Sciatic nerve (tissue), 2 donors: ENCODE results near the gene SORCS2. TPM values are rescaled to one million over a fixed set of nuclear protein-coding genes. Genes with fewer than 3 reads are reported as not detected.
"Not testable (repeated sequence)": the region's sequence is repeated elsewhere in the genome, so short reads cannot be mapped to it uniquely, and the experiment has no call there.

ENCODE experiments used
- ATAC-seq: fragments of 200-7000 bp; cut with Tn5 transposase; one replicate; pipeline ENCODE4 v1.9.1; 2020; ENCODE audit warnings: mild to moderate bottlenecking, moderate library complexity
- DNase-seq: peaks from one replicate; pipeline ENCODE4 v3.0.0-alpha.2; 2020; ENCODE audit warnings: low spot score
- intact Hi-C: fragments of 100-400 bp; cut with DNase I; formaldehyde crosslinking; loops from one replicate; pipeline ENCODE4 v1.14.2; 2022
- total RNA-seq: library from RNA; stranded (reverse); fragmentation: NEBNext Ultra II Directional; extraction: Animal tissue kit (Norgen Biotek cat#: 25700); gene quantifications from one replicate; pipeline ENCODE4 v1.2.1, GENCODE V29; 2021
- donor health status: DM: no; HTN: no; CAD: no.
- donor health status: DM: no; HTN: no; CAD: no.

The SORCS2 gene
- total RNA-seq, 1 donor from 2014 or later, result 52.5 TPM

- intact Hi-C loops, result no loop called here
- ATAC-seq (no peak), DNase-seq (no peak)
Observed at GRCh38 chr4:7448036-7448435, 255.7 kb downstream of the SORCS2 start.

GRCh38 chr4:7450775-7451433 lies 258.6 kb downstream of the SORCS2 start:
- intact Hi-C loops, result no loop called here
- ATAC-seq (no peak), DNase-seq (no peak)

GRCh38 chr4:7451434-7451789 lies 259.1 kb downstream of the SORCS2 start:
- ATAC-seq (peak; percentile 31), DNase-seq (no peak)
- intact Hi-C loops, result no loop called here

GRCh38 chr4:7451800-7452199 lies 259.5 kb downstream of the SORCS2 start:
- intact Hi-C loops, result no loop called here
- ATAC-seq (no peak), DNase-seq (no peak)

GRCh38 chr4:7452802-7453201 lies 260.5 kb downstream of the SORCS2 start:
- ATAC-seq, DNase-seq, intact Hi-C loops: not testable (repeated sequence)

- intact Hi-C loops, result no loop called here
- no peak for ATAC-seq
Observed at GRCh38 chr4:7457201-7458065, 265.1 kb downstream of the SORCS2 start.

GRCh38 chr4:7458066-7458425 lies 265.7 kb downstream of the SORCS2 start:
- ATAC-seq (no peak), DNase-seq (no peak)
- intact Hi-C loops, result no loop called here

More at GRCh38 chr4:7457201-7458065, 265.1 kb downstream of the SORCS2 start:
- no peak for DNase-seq

GRCh38 chr4:7458477-7458876 lies 266.1 kb downstream of the SORCS2 start:
- DNase-seq, result no peak
- ATAC-seq, result no peak
- intact Hi-C loops, result no loop called here

GRCh38 chr4:7459471-7459870 lies 267.1 kb downstream of the SORCS2 start:
- ATAC-seq (no peak), DNase-seq (no peak)
- intact Hi-C loops, result no loop called here

GRCh38 chr4:7460566-7460965 lies 268.2 kb downstream of the SORCS2 start:
- peak; percentile 64 for ATAC-seq
- DNase-seq, result no peak
- intact Hi-C loops, result no loop called here

GRCh38 chr4:7461230-7461629 lies 268.9 kb downstream of the SORCS2 start:
- intact Hi-C loops, result no loop called here
- peak; percentile 31 for ATAC-seq
- DNase-seq, result no peak

- ATAC-seq (peak; percentile 34), DNase-seq (no peak)
- intact Hi-C loops, result no loop called here
Observed at GRCh38 chr4:7462509-7462971, 270.2 kb downstream of the SORCS2 start.

GRCh38 chr4:7463566-7464258 lies 271.4 kb downstream of the SORCS2 start:
- no peak for ATAC-seq
- intact Hi-C loops, result no loop called here
- no peak for DNase-seq

GRCh38 chr4:7464259-7464655 lies 271.9 kb downstream of the SORCS2 start:
- intact Hi-C loops, result no loop called here
- DNase-seq, result no peak
- no peak for ATAC-seq

- DNase-seq, result no peak
- intact Hi-C loops, result no loop called here
Observed at GRCh38 chr4:7465017-7465416, 272.7 kb downstream of the SORCS2 start.

GRCh38 chr4:7466215-7466614 lies 273.9 kb downstream of the SORCS2 start:
- intact Hi-C loops, result no loop called here
- ATAC-seq, result no peak
- no peak for DNase-seq

More at GRCh38 chr4:7465017-7465416, 272.7 kb downstream of the SORCS2 start:
- no peak for ATAC-seq

GRCh38 chr4:7466904-7467303 lies 274.6 kb downstream of the SORCS2 start:
- intact Hi-C loops, result no loop called here
- no peak for DNase-seq
- ATAC-seq, result no peak

- intact Hi-C loops, result no loop called here
- DNase-seq (no peak), ATAC-seq (no peak)
Observed at GRCh38 chr4:7467471-7467870, 275.1 kb downstream of the SORCS2 start.

- ATAC-seq (no peak), DNase-seq (no peak)
- intact Hi-C loops, result no loop called here
Observed at GRCh38 chr4:7469023-7469422, 276.7 kb downstream of the SORCS2 start.

GRCh38 chr4:7470111-7470510 lies 277.8 kb downstream of the SORCS2 start:
- no peak for DNase-seq
- intact Hi-C loops, result no loop called here

More at GRCh38 chr4:7470111-7470510, 277.8 kb downstream of the SORCS2 start:
- ATAC-seq, result no peak
